Nephron (organoid): ENCODE data around the gene RTL10.

ENCODE experiments used
- H3K27ac Mint-ChIP-seq, 3 experiments: 2 replicates each; pipeline ENCODE4 v1.8.0; 2020; ENCODE audit warnings: mixed read lengths in 3 of 3, mild to moderate bottlenecking in 2 of 3, moderate library complexity in 1 of 3
- H3K27me3 Mint-ChIP-seq: 2 replicates; pipeline ENCODE4 v1.8.0; 2021; ENCODE audit warnings: low read depth, mild to moderate bottlenecking, moderate library complexity, mixed read lengths
- H3K36me3 Mint-ChIP-seq: 2 replicates; pipeline ENCODE4 v1.8.0; 2020; ENCODE audit warnings: low read depth, mixed read lengths
- H3K4me1 Mint-ChIP-seq: 2 replicates; pipeline ENCODE4 v1.8.0; 2020; ENCODE audit warnings: mixed read lengths
- H3K4me3 Mint-ChIP-seq, 3 experiments: 2 replicates each; pipeline ENCODE4 v1.8.0; 2020; ENCODE audit warnings: mild to moderate bottlenecking in 3 of 3, mixed read lengths in 3 of 3, moderate library complexity in 2 of 3
- H3K9me3 Mint-ChIP-seq: 2 replicates; pipeline ENCODE4 v1.8.0; 2020; ENCODE audit warnings: mixed read lengths
- CTCF ChIP-seq, 3 experiments: fragments of 200-600 bp; sonication (generic); IDR thresholded peaks; one replicate each; pipeline ENCODE4 v1.5.0; 2021; ENCODE audit warnings: antibody characterized with exemption in 3 of 3; ENCODE audit not compliant: unreplicated experiment in 3 of 3

Gene RTL10

GRCh38 chr22:19820880-19821522 is 33.7 kb downstream of the RTL10 start:
- peaks cover 7% of the 10 kb centered on the region for H3K27me3 Mint-ChIP-seq

GRCh38 chr22:19819911-19820879 is 34.5 kb downstream of the RTL10 start:
- Mint-ChIP-seq H3K9me3 (no peaks in the 10 kb centered on the region), H3K27me3 (peaks cover 7% of the 10 kb centered on the region), H3K4me1 (no peaks in the 10 kb centered on the region), H3K27ac (no peak overlapping the region), H3K36me3 (no peaks in the 10 kb centered on the region), H3K4me3 (no peak overlapping the region)
- TF ChIP-seq CTCF (IDR thresholded peaks at IDR 0.05; ENCODE audit: unreplicated experiment in 3 of 3), result no peak

More at GRCh38 chr22:19820880-19821522, 33.7 kb downstream of the RTL10 start:
- no peaks in the 10 kb centered on the region for H3K36me3 Mint-ChIP-seq
- no peak overlapping the region for H3K4me3 Mint-ChIP-seq
- TF ChIP-seq CTCF (IDR thresholded peaks at IDR 0.05; ENCODE audit: unreplicated experiment in 3 of 3), result no peak
- no peaks in the 10 kb centered on the region for H3K4me1 Mint-ChIP-seq
- H3K27ac Mint-ChIP-seq, result no peak overlapping the region
- H3K9me3 Mint-ChIP-seq, result no peaks in the 10 kb centered on the region

- no peak for TF ChIP-seq CTCF (IDR thresholded peaks at IDR 0.05; ENCODE audit: unreplicated experiment in 3 of 3)
- Mint-ChIP-seq H3K27me3 (peaks cover 7% of the 10 kb centered on the region), H3K36me3 (no peaks in the 10 kb centered on the region), H3K9me3 (no peaks in the 10 kb centered on the region), H3K27ac (no peak overlapping the region), H3K4me1 (no peaks in the 10 kb centered on the region), H3K4me3 (no peak overlapping the region)
Observed at GRCh38 chr22:19819208-19819910, 35.3 kb downstream of the RTL10 start.

- no peaks in the 10 kb centered on the region for H3K9me3 Mint-ChIP-seq
- H3K4me1 Mint-ChIP-seq, result no peaks in the 10 kb centered on the region
- H3K27ac Mint-ChIP-seq, result no peak overlapping the region
- peaks cover 7% of the 10 kb centered on the region for H3K27me3 Mint-ChIP-seq
- TF ChIP-seq CTCF (IDR thresholded peaks at IDR 0.05; ENCODE audit: unreplicated experiment in 3 of 3), result no peak
- no peak overlapping the region for H3K4me3 Mint-ChIP-seq
- no peaks in the 10 kb centered on the region for H3K36me3 Mint-ChIP-seq
Observed at GRCh38 chr22:19818324-19819207, 36.1 kb downstream of the RTL10 start.

- Mint-ChIP-seq H3K4me3 (no peak overlapping the region), H3K9me3 (no peaks in the 10 kb centered on the region), H3K27me3 (peaks cover 9% of the 10 kb centered on the region), H3K27ac (no peak overlapping the region), H3K36me3 (no peaks in the 10 kb centered on the region), H3K4me1 (no peaks in the 10 kb centered on the region)
- no peak for TF ChIP-seq CTCF (IDR thresholded peaks at IDR 0.05; ENCODE audit: unreplicated experiment in 3 of 3)
Observed at GRCh38 chr22:19816372-19817119, 38.1 kb downstream of the RTL10 start.
